GM10266 (cell line): ENCODE data around the gene KRTAP5-11.
"Not testable (repeated sequence)": the region's sequence is repeated elsewhere in the genome, so short reads cannot be mapped to it uniquely, and the experiment has no call there.

Experiments
- DNase-seq: peaks from one replicate; pipeline ENCODE4 v3.0.0; 2012; ENCODE audit errors: extremely low spot score
- TF ChIP-seq, protein P1 (sequence below): IDR thresholded peaks from 2 replicates; pipeline ENCODE4 v1.5.1; 2012; ENCODE audit warnings: mild to moderate bottlenecking, low read depth; ENCODE audit not compliant: control insufficient read depth, insufficient read depth; ENCODE audit errors: missing control alignments

Gene KRTAP5-11

DNA sequence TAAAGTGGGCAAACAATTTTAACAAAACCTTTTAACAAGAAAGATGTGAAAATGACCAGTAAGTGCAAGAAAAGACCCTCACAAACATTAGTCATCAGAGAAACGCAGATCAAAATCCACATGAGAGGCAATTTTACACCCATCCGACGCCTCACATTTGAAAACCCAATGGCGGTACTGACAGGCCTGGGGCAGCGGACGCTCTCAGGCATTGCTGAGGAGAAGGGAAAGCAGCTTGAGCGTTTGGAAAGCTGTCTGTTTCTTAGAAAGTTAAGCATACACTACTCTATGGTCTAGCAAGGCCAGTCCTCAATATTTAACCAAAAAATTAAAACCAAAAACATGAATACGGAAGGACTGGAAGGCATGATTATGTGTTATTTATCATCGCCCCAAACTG is 46.9 kb downstream of the KRTAP5-11 start:
- TF ChIP-seq, protein P1, sequence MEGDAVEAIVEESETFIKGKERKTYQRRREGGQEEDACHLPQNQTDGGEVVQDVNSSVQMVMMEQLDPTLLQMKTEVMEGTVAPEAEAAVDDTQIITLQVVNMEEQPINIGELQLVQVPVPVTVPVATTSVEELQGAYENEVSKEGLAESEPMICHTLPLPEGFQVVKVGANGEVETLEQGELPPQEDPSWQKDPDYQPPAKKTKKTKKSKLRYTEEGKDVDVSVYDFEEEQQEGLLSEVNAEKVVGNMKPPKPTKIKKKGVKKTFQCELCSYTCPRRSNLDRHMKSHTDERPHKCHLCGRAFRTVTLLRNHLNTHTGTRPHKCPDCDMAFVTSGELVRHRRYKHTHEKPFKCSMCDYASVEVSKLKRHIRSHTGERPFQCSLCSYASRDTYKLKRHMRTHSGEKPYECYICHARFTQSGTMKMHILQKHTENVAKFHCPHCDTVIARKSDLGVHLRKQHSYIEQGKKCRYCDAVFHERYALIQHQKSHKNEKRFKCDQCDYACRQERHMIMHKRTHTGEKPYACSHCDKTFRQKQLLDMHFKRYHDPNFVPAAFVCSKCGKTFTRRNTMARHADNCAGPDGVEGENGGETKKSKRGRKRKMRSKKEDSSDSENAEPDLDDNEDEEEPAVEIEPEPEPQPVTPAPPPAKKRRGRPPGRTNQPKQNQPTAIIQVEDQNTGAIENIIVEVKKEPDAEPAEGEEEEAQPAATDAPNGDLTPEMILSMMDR = no peak
- no peak for DNase-seq

GRCh38 chr11:71534711-71535608 is 47.7 kb downstream of the KRTAP5-11 start:
- DNase-seq = not testable (repeated sequence)

GRCh38 chr11:71532036-71532610 is 50.6 kb downstream of the KRTAP5-11 start:
- DNase-seq = no peak
- TF ChIP-seq, protein P1 = no peak
